NCI-H1417 (cell line): ENCODE measurements around the gene RAB3A.

Experiments
- DNase-seq, 3 experiments: peaks; one replicate each; lab custom pipeline; 2025; lab: John Stamatoyannopoulos, UW

Gene RAB3A

GRCh38 chr19:18150776-18151624 lies 52.8 kb downstream of the RAB3A start:
- DNase-seq = no peak

GRCh38 chr19:18149596-18149975 lies 54.3 kb downstream of the RAB3A start:
- no peak for DNase-seq

GRCh38 chr19:18147396-18147795 lies 56.4 kb downstream of the RAB3A start:
- no peak for DNase-seq
